ENCODE measurements around the gene CD2AP.

The CD2AP gene

GRCh38 chr6:47663462-47664216 lies 186.1 kb downstream of the CD2AP start:
- Histone ChIP-seq H3K79me2 (ENCODE audit: low read length) (no peaks in the 10 kb centered on the region), H3K9ac (ENCODE audit: low read length) (no peak overlapping the region), H4K20me1 (ENCODE audit: insufficient read depth, low read length) (no peaks in the 10 kb centered on the region), H3K9me2 (replicated peaks; ENCODE audit: insufficient read depth, low read length) (no peaks in the 10 kb centered on the region), H2AFZ (ENCODE audit: low read length) (no peak overlapping the region), H3K36me3 (replicated peaks; ENCODE audit: insufficient read depth, low read length) (no peaks in the 10 kb centered on the region), H3K4me2 (ENCODE audit: low read depth, low read length) (no peak overlapping the region), H3F3A (ENCODE audit: insufficient read depth, low read length) (no peaks in the 10 kb centered on the region), H3K4me1 (ENCODE audit: low read length) (no peaks in the 10 kb centered on the region), H3K4me3 (ENCODE audit: low read length) (no peak overlapping the region), H3K27me3 (replicated peaks; ENCODE audit: insufficient read depth, low read length) (no peaks in the 10 kb centered on the region), H3K9me3 (replicated peaks; ENCODE audit: insufficient read depth, low read length) (no peaks in the 10 kb centered on the region), H3K27ac (ENCODE audit: low read length) (no peak overlapping the region)
- TF ChIP-seq EZH2 (optimal IDR thresholded peaks at IDR 0.05; ENCODE audit: low read depth, low read length) (no peak), CTCF (IDR thresholded peaks at IDR 0.05; ENCODE audit: low read length) (no peak), EZH2phosphoT487 (IDR thresholded peaks at IDR 0.05; ENCODE audit: low read length) (no peak)
- DNase-seq, result no peak

DNA sequence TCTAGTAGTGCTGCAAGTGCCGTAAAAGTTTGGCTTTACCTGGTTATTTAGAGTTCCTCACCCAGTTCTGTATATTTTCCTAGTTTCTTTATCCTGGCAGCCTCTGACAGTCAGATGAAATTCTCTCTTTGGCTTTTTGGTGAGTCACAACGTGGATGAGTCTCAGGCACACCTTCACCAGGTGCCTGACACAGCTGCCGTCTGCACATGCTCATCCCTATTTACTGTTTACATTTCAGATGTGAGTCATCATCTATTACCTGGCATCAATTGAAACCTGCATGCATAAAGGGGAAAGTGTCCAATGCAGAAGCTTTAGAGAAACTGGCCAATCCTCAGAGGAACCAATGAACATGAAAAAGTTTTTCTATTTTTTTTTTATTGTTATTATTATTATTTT lies 187.5 kb downstream of the CD2AP start:
- no peak for DNase-seq
- no peaks in the 10 kb centered on the region for H3F3A ChIP-seq (ENCODE audit: insufficient read depth, low read length)
- H3K4me3 ChIP-seq (ENCODE audit: low read length), result no peak overlapping the region
- H3K9ac ChIP-seq (ENCODE audit: low read length), result no peak overlapping the region
- no peaks in the 10 kb centered on the region for H3K9me3 ChIP-seq (replicated peaks; ENCODE audit: insufficient read depth, low read length)
- no peaks in the 10 kb centered on the region for H3K4me1 ChIP-seq (ENCODE audit: low read length)
- H3K36me3 ChIP-seq (replicated peaks; ENCODE audit: insufficient read depth, low read length), result no peaks in the 10 kb centered on the region
- TF ChIP-seq EZH2 (optimal IDR thresholded peaks at IDR 0.05; ENCODE audit: low read depth, low read length) (no peak), EZH2phosphoT487 (IDR thresholded peaks at IDR 0.05; ENCODE audit: low read length) (no peak), CTCF (IDR thresholded peaks at IDR 0.05; ENCODE audit: low read length) (no peak)
- H3K27ac ChIP-seq (ENCODE audit: low read length), result no peak overlapping the region
- no peak overlapping the region for H2AFZ ChIP-seq (ENCODE audit: low read length)
- no peaks in the 10 kb centered on the region for H3K9me2 ChIP-seq (replicated peaks; ENCODE audit: insufficient read depth, low read length)
- H3K4me2 ChIP-seq (ENCODE audit: low read depth, low read length), result no peak overlapping the region
- no peaks in the 10 kb centered on the region for H4K20me1 ChIP-seq (ENCODE audit: insufficient read depth, low read length)
- no peaks in the 10 kb centered on the region for H3K27me3 ChIP-seq (replicated peaks; ENCODE audit: insufficient read depth, low read length)
- H3K79me2 ChIP-seq (ENCODE audit: low read length), result no peaks in the 10 kb centered on the region

- H3K27me3 ChIP-seq (replicated peaks; ENCODE audit: insufficient read depth, low read length), result no peaks in the 10 kb centered on the region
- H3K36me3 ChIP-seq (replicated peaks; ENCODE audit: insufficient read depth, low read length), result no peaks in the 10 kb centered on the region
- H2AFZ ChIP-seq (ENCODE audit: low read length), result no peak overlapping the region
- no peaks in the 10 kb centered on the region for H4K20me1 ChIP-seq (ENCODE audit: insufficient read depth, low read length)
- no peaks in the 10 kb centered on the region for H3F3A ChIP-seq (ENCODE audit: insufficient read depth, low read length)
- no peaks in the 10 kb centered on the region for H3K4me1 ChIP-seq (ENCODE audit: low read length)
- no peak for DNase-seq
- no peak overlapping the region for H3K4me3 ChIP-seq (ENCODE audit: low read length)
- no peaks in the 10 kb centered on the region for H3K9me2 ChIP-seq (replicated peaks; ENCODE audit: insufficient read depth, low read length)
- H3K79me2 ChIP-seq (ENCODE audit: low read length), result no peaks in the 10 kb centered on the region
- no peaks in the 10 kb centered on the region for H3K9me3 ChIP-seq (replicated peaks; ENCODE audit: insufficient read depth, low read length)
- TF ChIP-seq EZH2 (optimal IDR thresholded peaks at IDR 0.05; ENCODE audit: low read depth, low read length) (no peak), EZH2phosphoT487 (IDR thresholded peaks at IDR 0.05; ENCODE audit: low read length) (no peak), CTCF (IDR thresholded peaks at IDR 0.05; ENCODE audit: low read length) (no peak)
- H3K4me2 ChIP-seq (ENCODE audit: low read depth, low read length), result no peak overlapping the region
- H3K27ac ChIP-seq (ENCODE audit: low read length), result no peak overlapping the region
- H3K9ac ChIP-seq (ENCODE audit: low read length), result no peak overlapping the region
Measured at GRCh38 chr6:47669684-47670513, 192.3 kb downstream of the CD2AP start.
